K562 (cell line): ENCODE measurements around the gene FXYD4. TPM values are rescaled to one million over a fixed set of nuclear protein-coding genes. Genes with fewer than 3 reads are reported as not detected.

ENCODE experiments used
- ARID3A ChIP-seq: IDR thresholded peaks from 2 replicates; pipeline ENCODE4 v1.6.1; 2012; ENCODE audit warnings: low read depth, low read length, improper control_type of control experiment, borderline replicate concordance
- CLOCK ChIP-seq: fragments of 250-450 bp; sonication (Bioruptor Pico); IDR thresholded peaks from 2 replicates; pipeline ENCODE4 v1.4.0; 2020; ENCODE audit warnings: mild to moderate bottlenecking, moderate library complexity, borderline replicate concordance
- DIDO1 ChIP-seq: fragments of 450-650 bp; IDR thresholded peaks from 2 replicates; pipeline ENCODE4 v1.6.1; 2016; ENCODE audit warnings: low read depth, missing biosample characterization, missing genetic modification characterization
- ETV5 ChIP-seq: sonication (generic); formaldehyde crosslinking; IDR thresholded peaks from 2 replicates; pipeline ENCODE4 v1.4.0; 2020; ENCODE audit warnings: low read depth, mild to moderate bottlenecking, missing genetic modification reagents
- KDM4B ChIP-seq, 2 experiments: fragments of 450-650 bp in 1 of 2; sonication (generic) in 1 of 2; IDR thresholded peaks; 2 replicates each; pipeline ENCODE4 v1.6.1; 2016 to 2017; ENCODE audit warnings: borderline replicate concordance in 2 of 2, antibody characterized with exemption in 1 of 2, low read depth in 1 of 2, mild to moderate bottlenecking in 1 of 2
- L3MBTL2 ChIP-seq: fragments of 450-650 bp; IDR thresholded peaks from 2 replicates; pipeline ENCODE4 v1.6.1; 2016; ENCODE audit warnings: mild to moderate bottlenecking, moderate library complexity
- POLR2AphosphoS5 ChIP-seq: IDR thresholded peaks from 2 replicates; pipeline ENCODE4 v1.6.1; 2011; ENCODE audit warnings: mild to moderate bottlenecking, low read depth, low read length, moderate library complexity; ENCODE audit not compliant: control insufficient read depth, insufficient read depth
- RB1 ChIP-seq: fragments of 450-650 bp; IDR thresholded peaks from 2 replicates; pipeline ENCODE4 v1.6.1; 2017; ENCODE audit warnings: low read depth, mild to moderate bottlenecking
- ZEB2 ChIP-seq: fragments of 450-650 bp; IDR thresholded peaks from 2 replicates; pipeline ENCODE4 v1.6.1; 2016
- ZNF551 ChIP-seq: fragments of 250-450 bp; sonication (Bioruptor Pico); IDR thresholded peaks from 2 replicates; pipeline ENCODE4 v1.5.0; 2021; ENCODE audit warnings: mild to moderate bottlenecking, moderate library complexity
- ZNF764 ChIP-seq: fragments of 250-450 bp; sonication (Bioruptor Pico); IDR thresholded peaks from 2 replicates; pipeline ENCODE4 v1.4.0; 2020; ENCODE audit warnings: low read depth, mild to moderate bottlenecking, moderate library complexity
- polyA plus RNA-seq, 8 experiments: library from polyadenylated mRNA; depleted of rRNA in 4 of 8; stranded (reverse) in 5 of 8; unstranded in 3 of 8; fragments of >200 nt; fragmentation: Nextera tagmentation in 2 of 8; fragmentation: Illumina TruSeq in 1 of 8; extraction: Ambion mirVana in 2 of 8; extraction: Trizol in 1 of 8; gene quantifications; 2 replicates each; pipeline versions ENCODE4 v1.2.1 to v1.2.3, GENCODE V29; 2011 to 2014; ENCODE audit warnings: inconsistent platforms in 1 of 8, missing spikeins in 1 of 8
- total RNA-seq, 7 experiments: library from RNA; depleted of rRNA in 6 of 7; stranded (reverse); fragments of >200 nt in 6 of 7; fragmentation: Illumina TruSeq in 2 of 7; extraction: Trizol in 2 of 7; gene quantifications; 2 replicates each; pipeline versions ENCODE4 v1.2.1 to v1.2.3, GENCODE V29; 2011 to 2021; ENCODE audit warnings: low replicate concordance in 1 of 7
- TF ChIP-seq, protein P1 (sequence below): fragments of 250-450 bp; sonication (Bioruptor Pico); IDR thresholded peaks from 2 replicates; pipeline ENCODE4 v1.5.0; 2020; ENCODE audit warnings: mild to moderate bottlenecking
- TF ChIP-seq, protein P2 (sequence below), 2 experiments: IDR thresholded peaks; 2 replicates each; pipeline ENCODE4 v1.6.1; 2011; ENCODE audit warnings: borderline replicate concordance in 1 of 2, control low read depth in 1 of 2, low read depth in 1 of 2, low read length in 1 of 2, mild to moderate bottlenecking in 1 of 2, mixed read lengths in 1 of 2, moderate library complexity in 1 of 2; ENCODE audit not compliant: insufficient read depth in 1 of 2, insufficient read length in 1 of 2, poor library complexity in 1 of 2, severe bottlenecking in 1 of 2; ENCODE audit errors: extremely low read depth in 1 of 2

The FXYD4 gene
- total and polyA plus RNA-seq, 9 of the 15 experiments (the other 6 are each of a cell fraction or from before 2014, with no cell fraction given), result not detected

DNA sequence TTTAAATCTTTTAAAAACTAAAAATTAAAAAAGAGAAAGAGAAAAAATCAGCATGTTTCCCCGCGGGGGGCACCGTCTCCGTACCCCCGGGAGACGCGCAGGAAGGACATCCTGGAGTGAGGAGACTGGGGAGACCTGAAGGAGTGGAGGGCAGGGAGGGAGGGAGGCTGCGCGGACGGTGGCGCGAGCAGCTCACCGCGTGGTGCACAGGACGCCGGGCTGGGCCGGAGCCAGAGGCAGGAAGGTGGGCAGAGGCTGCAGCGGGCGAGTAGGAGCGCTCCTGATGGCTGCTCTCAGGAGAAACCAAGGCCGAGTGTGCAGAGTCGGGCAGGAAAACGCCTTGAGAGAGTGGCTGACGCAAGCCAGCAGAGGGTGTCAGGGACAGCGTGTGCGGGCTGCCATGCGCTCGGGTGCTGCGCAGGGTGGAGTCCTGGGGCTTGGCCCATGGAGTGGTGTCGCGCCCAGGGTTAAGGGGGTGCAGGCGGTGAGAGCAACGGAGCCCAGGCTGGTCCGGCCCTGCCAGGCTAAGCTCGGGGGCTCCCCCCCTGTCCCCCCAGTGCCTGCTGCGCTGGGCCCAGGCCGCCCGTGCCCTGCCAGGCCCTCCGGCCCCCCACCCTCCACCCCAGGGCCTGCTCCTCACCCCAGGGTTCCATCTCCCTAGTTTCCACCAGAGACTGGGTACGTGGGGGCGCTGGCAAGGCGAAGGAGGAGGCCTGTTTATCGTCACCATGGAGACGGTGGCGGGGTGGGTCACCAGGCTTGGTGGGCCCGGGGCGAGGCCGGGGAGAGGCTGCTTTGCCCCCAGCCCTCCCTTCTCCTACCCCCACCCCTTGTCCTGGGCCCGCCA lies 28.9 kb upstream of the FXYD4 start (continued):
- TF ChIP-seq DIDO1, result no peak
- no peak for TF ChIP-seq ARID3A
- no peak for TF ChIP-seq KDM4B (IDR thresholded peaks at IDR 0.05; ENCODE audit: borderline replicate concordance in 2 of 2, low read depth in 1 of 2)
- no peak for TF ChIP-seq ZEB2
- TF ChIP-seq, protein P1, sequence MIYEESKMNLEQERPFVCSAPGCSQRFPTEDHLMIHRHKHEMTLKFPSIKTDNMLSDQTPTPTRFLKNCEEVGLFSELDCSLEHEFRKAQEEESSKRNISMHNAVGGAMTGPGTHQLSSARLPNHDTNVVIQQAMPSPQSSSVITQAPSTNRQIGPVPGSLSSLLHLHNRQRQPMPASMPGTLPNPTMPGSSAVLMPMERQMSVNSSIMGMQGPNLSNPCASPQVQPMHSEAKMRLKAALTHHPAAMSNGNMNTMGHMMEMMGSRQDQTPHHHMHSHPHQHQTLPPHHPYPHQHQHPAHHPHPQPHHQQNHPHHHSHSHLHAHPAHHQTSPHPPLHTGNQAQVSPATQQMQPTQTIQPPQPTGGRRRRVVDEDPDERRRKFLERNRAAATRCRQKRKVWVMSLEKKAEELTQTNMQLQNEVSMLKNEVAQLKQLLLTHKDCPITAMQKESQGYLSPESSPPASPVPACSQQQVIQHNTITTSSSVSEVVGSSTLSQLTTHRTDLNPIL (CRISPR knock-in tag), result no peak
- TF ChIP-seq CLOCK (CRISPR knock-in tag), result no peak
- TF ChIP-seq ETV5 (CRISPR knock-in tag), result no peak
- TF ChIP-seq ZNF551 (CRISPR knock-in tag), result no peak
- peak; percentile 54; the same call in 1 of the 2 replicates for TF ChIP-seq L3MBTL2
- TF ChIP-seq POLR2AphosphoS5, result no peak
- TF ChIP-seq RB1, result no peak
- TF ChIP-seq, protein P2, sequence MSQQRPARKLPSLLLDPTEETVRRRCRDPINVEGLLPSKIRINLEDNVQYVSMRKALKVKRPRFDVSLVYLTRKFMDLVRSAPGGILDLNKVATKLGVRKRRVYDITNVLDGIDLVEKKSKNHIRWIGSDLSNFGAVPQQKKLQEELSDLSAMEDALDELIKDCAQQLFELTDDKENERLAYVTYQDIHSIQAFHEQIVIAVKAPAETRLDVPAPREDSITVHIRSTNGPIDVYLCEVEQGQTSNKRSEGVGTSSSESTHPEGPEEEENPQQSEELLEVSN (IDR thresholded peaks at IDR 0.05; ENCODE audit: borderline replicate concordance in 1 of 2, extremely low read depth in 1 of 2, insufficient read depth in 1 of 2, insufficient read length in 1 of 2, low read depth in 1 of 2, low read length in 1 of 2, poor library complexity in 1 of 2, severe bottlenecking in 1 of 2), result peak in 1 of 2 experiments; percentile 7
- no peak for TF ChIP-seq ZNF764 (CRISPR knock-in tag)
